Right lobe of liver (tissue), 5 donors: ENCODE data around the gene ULBP1. TPM values are rescaled to one million over a fixed set of nuclear protein-coding genes. Genes with fewer than 3 reads are reported as not detected.

Experiments
- total RNA-seq, 6 experiments: library from RNA; depleted of rRNA in 2 of 6; stranded (reverse); fragments of >200 nt in 2 of 6; fragmentation: NEBNext Ultra II Directional in 3 of 6; extraction: Animal tissue kit (Norgen Biotek cat#: 25700) in 3 of 6; gene quantifications; one replicate each; pipeline versions ENCODE4 v1.1.0 to v1.2.4, GENCODE V29; 2016 to 2023
- donor health status: DM: no; HTN: no; CAD: no.
- donor health status: DM: no; HTN: no; CAD: no.
- donor health status: DM: no; HTN: yes; CAD: no.
- donor health status: DM: no; HTN: yes; CAD: no.

ULBP1 gene
- total RNA-seq, 6 experiments from 2014 or later, result 0.07 to 0.43 (median 0.12) TPM; not detected in 1

Other genes with a start within 250 kb of the ULBP1 start
- gene LATS1, start 245.8 kb upstream of the ULBP1 start, total RNA-seq, result 10 to 100 TPM in 5 of 6 experiments, 1 to 10 TPM in 1; 9.5 to 16.6 (median 10.9) TPM
- 10 to 100 TPM in 5 of 6 experiments, 1 to 10 TPM in 1; 8.8 to 15.9 (median 12.1) TPM for gene NUP43, start 217.4 kb upstream of the ULBP1 start, total RNA-seq
- gene PCMT1, start 214.2 kb upstream of the ULBP1 start, total RNA-seq, result 10 to 100 TPM; 40.7 to 84.5 (median 47.7) TPM
- 10 to 100 TPM in 1 of 6 experiments, 1 to 10 TPM in 5; 6.8 to 11.1 (median 9.3) TPM for gene LRP11, start 99.6 kb upstream of the ULBP1 start, total RNA-seq
- gene RAET1E, start 65.8 kb upstream of the ULBP1 start, total RNA-seq, result not detected
- not detected for gene RAET1G, start 40.8 kb upstream of the ULBP1 start, total RNA-seq
- gene ULBP2, start 21.9 kb upstream of the ULBP1 start, total RNA-seq, result 1 to 10 TPM in 1 of 6 experiments, under 1 TPM in 5; 0.20 to 1.1 (median 0.26) TPM
- gene RAET1L, start 61.6 kb downstream of the ULBP1 start, total RNA-seq, result not detected
- gene ULBP3, start 105.2 kb downstream of the ULBP1 start, total RNA-seq, result 1 to 10 TPM in 3 of 6 experiments, under 1 TPM in 3; 0.34 to 1.7 (median 0.89) TPM
- not detected for gene PPP1R14C, start 179.1 kb downstream of the ULBP1 start, total RNA-seq